LNCAP (cell line): ENCODE results near the gene SULT1C3.

ENCODE experiments used
- CTCF ChIP-seq: fragments of 450-650 bp; IDR thresholded peaks from 2 replicates; pipeline ENCODE4 v1.5.1; 2017; ENCODE audit warnings: mild to moderate bottlenecking

Gene SULT1C3

GRCh38 chr2:108280466-108280865, 40.7 kb downstream of the SULT1C3 start:
- TF ChIP-seq CTCF = no peak

DNA sequence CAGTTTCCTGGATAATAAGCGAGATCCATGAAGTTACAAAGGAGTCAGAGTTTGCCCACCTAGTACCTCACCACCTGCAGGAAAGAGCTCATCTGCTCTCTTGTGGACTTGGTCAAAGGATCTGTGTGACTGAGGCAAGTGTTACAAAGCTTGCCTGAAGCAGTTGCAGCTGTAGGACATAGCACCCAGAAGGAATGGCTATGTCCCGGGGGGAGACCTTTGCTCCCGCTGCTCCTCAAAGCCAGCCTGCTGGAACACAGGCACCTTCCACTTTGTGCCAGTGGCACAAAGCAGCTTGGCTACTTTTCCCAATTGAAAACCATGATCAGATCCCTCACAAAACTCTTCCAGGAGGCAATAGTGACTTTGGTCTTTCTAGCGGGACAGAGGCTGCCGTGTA, 45.8 kb downstream of the SULT1C3 start:
- TF ChIP-seq CTCF = no peak

GRCh38 chr2:108287169-108287568, 47.4 kb downstream of the SULT1C3 start:
- TF ChIP-seq CTCF = no peak

DNA sequence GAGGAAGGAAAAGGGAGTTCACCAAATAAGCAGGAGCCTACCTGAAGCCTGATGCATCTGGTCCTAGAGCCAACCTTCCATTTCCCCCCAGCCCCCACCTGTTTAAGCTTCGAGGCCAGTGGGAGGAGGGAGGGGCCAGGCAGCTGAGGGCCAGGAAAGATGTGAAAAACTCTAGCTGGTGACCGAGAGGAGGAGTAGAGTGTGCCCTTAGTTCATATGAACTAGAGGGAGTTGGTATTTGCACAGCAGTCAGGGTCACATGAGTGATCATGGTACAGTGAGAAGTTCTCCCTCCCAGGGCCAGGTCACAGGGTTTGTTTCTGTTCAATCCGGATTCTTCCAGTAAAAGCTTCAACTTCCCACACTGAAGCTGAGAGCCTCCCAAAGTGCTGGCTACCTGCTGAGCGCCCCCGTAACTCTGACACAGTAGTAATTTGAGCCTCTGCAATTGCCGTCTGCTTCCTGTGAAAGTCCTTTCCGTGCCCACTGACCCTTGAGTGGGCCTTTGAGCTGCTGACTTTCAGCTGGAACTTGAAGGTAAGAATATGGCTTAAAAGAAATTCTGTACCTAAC, 48.9 kb downstream of the SULT1C3 start, which contains the start of gene SULT1C2:
Gene SULT1C2 (plus strand): TSS at position 362 of the 573 bp plus-strand sequence. CDS start 4,773 bp downstream, outside the sequence.
- no peak for TF ChIP-seq CTCF

- TF ChIP-seq CTCF = no peak
Observed at GRCh38 chr2:108293850-108294249, 54.1 kb downstream of the SULT1C3 start.

DNA sequence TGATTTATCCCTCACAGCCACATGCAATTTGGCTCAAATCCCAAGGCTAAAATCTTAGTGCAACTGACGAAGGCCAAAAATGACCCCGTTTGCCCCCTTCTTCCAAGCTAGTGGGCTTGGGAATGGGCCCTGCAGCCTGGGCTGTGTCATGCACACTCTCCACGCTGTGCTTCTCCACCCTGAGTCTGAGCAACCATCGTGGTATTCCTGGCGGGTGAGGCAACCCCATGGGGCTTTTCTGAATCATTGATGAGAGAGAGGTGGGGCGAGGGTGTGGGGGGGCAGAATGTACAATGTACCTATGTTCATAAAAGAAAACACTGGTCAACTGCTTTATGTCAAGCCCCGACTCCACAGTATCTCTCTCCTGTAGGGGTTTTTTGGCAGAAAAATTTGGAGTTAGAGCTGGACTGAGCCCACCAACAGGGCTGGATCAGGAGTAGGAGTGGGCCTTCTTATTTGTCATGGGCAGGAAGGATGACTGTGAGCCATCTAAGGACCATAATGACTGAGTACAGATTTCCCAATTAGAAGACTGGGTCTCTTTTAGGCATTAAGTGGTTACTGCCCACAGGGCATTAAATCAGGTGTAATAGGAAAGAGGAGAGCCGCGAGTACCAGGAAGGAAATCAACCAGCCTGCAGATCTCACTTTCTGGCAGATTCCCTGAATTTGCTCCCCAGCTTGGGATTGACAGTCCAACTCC, 57.8 kb downstream of the SULT1C3 start:
- TF ChIP-seq CTCF = no peak

GRCh38 chr2:108301558-108301957, 61.8 kb downstream of the SULT1C3 start:
- TF ChIP-seq CTCF = no peak
